ENCODE measurements around the gene ARHGDIB.

ARHGDIB gene

DNA sequence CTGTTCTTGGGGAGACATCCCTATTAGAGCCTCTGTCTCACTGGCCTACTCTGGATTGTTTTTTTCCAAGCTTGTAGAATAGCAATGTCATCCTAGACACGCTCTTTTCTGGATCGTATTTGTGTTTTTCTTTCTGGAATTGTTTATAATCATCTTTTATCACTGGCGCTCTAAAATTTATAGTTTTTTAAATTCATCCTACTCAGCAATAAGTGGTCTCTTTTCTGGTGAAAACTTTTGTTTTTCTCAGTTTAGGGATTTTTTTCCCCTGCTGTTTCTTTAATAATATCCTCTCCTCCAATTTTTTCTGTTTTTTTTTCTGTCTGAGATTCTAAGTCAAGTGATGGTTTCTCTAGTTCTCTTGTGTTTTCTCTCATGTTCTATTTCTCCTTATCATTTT is 36.6 kb upstream of the ARHGDIB start:
- Histone ChIP-seq H3K27ac (ENCODE audit: low read depth, low read length) (no peak overlapping the region), H3K9ac (ENCODE audit: low read length in 5 of 5) (no peak overlapping the region), H3K4me1 (ENCODE audit: control insufficient read depth in 5 of 5, insufficient read depth in 5 of 5, low read length in 5 of 5) (peaks cover 0 to 22% (median 12%) of the 10 kb centered on the region in 5 donors), H3K9me3 (ENCODE audit: control insufficient read depth in 5 of 5, low read length in 5 of 5) (no peaks in the 10 kb centered on the region), H3K36me3 (ENCODE audit: control insufficient read depth in 5 of 5, insufficient read depth in 5 of 5, low read length in 5 of 5) (no peaks in the 10 kb centered on the region), H3K27me3 (ENCODE audit: control insufficient read depth in 5 of 5, insufficient read depth in 4 of 5, low read length in 5 of 5) (no peaks in the 10 kb centered on the region), H3K4me3 (ENCODE audit: low read depth in 1 of 5, low read length in 5 of 5) (no peak overlapping the region)

DNA sequence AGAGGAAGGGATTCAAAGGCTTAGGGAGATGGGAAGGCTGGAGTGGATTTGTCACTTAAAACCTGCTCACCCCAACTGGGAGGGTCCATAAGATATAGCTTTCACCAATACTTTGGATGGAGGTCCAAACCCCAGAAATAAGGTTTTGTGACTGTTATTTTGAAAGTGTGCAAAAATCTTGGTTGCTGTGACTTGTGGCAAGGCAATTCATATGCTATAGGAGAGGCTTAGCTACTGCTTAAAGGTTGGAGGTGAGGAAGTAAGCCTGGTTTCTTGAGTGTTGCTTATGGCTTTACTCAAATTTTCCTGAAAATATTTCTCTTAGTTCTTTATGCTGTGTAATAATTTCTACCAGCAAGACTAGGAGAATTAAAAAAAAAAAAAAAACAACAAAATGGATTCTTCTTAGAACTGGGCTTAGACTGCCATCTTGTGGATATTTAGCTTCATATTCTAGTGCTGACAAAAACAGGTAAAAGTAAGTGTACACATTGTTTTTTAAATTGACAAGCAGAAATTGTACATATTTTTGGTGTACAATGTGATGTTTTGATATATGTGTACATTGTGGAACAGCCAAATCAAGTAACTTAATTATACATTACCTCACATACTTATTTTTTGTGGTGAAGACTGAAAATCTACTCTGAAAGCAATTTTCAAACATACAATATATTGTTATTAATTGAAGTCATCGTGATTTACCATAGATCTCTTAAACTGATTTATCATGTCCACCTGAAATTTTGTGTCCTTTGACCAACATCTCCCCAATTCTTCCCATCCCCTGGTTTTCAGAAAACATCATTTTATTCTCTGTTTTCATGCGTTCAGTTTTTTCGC is 34.4 kb upstream of the ARHGDIB start:
- Histone ChIP-seq H3K4me1 (ENCODE audit: control insufficient read depth in 5 of 5, insufficient read depth in 5 of 5, low read length in 5 of 5) (peaks cover 0 to 9% (median 5%) of the 10 kb centered on the region in 5 donors), H3K4me3 (ENCODE audit: low read depth in 1 of 5, low read length in 5 of 5) (no peak overlapping the region), H3K27me3 (ENCODE audit: control insufficient read depth in 5 of 5, insufficient read depth in 4 of 5, low read length in 5 of 5) (no peaks in the 10 kb centered on the region), H3K9ac (ENCODE audit: low read length in 5 of 5) (no peak overlapping the region), H3K9me3 (ENCODE audit: control insufficient read depth in 5 of 5, low read length in 5 of 5) (no peaks in the 10 kb centered on the region), H3K36me3 (ENCODE audit: control insufficient read depth in 5 of 5, insufficient read depth in 5 of 5, low read length in 5 of 5) (no peaks in the 10 kb centered on the region), H3K27ac (ENCODE audit: low read depth, low read length) (no peak overlapping the region)

DNA sequence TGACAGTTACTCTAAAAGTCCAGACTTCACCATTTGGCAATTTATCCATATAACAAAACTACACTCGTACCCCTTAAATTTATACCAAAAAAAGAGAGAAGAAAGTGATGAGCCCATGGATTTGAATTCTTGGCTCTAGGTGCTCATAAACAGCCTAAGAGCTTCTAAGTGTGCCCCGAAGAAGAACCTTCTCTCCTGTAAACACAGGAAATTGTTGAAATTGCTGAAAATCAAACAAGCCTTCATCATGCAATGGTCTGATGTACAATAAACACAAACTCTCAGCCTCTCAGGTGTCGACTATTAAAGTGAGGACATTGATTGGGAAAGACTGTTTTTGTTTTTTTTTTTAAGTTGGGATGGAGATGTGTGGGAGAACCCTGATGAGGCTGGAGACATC is 33.2 kb upstream of the ARHGDIB start:
- no peak overlapping the region for H3K9ac ChIP-seq (ENCODE audit: low read length in 5 of 5)
- no peak overlapping the region for H3K27ac ChIP-seq (ENCODE audit: low read depth, low read length)
- H3K9me3 ChIP-seq (ENCODE audit: control insufficient read depth in 5 of 5, low read length in 5 of 5), result no peaks in the 10 kb centered on the region
- no peak overlapping the region for H3K4me3 ChIP-seq (ENCODE audit: low read depth in 1 of 5, low read length in 5 of 5)
- H3K4me1 ChIP-seq (ENCODE audit: control insufficient read depth in 5 of 5, insufficient read depth in 5 of 5, low read length in 5 of 5), result peaks cover 0 to 8% (median 3%) of the 10 kb centered on the region in 5 donors
- no peaks in the 10 kb centered on the region for H3K36me3 ChIP-seq (ENCODE audit: control insufficient read depth in 5 of 5, insufficient read depth in 5 of 5, low read length in 5 of 5)
- H3K27me3 ChIP-seq (ENCODE audit: control insufficient read depth in 5 of 5, insufficient read depth in 4 of 5, low read length in 5 of 5), result no peaks in the 10 kb centered on the region

DNA sequence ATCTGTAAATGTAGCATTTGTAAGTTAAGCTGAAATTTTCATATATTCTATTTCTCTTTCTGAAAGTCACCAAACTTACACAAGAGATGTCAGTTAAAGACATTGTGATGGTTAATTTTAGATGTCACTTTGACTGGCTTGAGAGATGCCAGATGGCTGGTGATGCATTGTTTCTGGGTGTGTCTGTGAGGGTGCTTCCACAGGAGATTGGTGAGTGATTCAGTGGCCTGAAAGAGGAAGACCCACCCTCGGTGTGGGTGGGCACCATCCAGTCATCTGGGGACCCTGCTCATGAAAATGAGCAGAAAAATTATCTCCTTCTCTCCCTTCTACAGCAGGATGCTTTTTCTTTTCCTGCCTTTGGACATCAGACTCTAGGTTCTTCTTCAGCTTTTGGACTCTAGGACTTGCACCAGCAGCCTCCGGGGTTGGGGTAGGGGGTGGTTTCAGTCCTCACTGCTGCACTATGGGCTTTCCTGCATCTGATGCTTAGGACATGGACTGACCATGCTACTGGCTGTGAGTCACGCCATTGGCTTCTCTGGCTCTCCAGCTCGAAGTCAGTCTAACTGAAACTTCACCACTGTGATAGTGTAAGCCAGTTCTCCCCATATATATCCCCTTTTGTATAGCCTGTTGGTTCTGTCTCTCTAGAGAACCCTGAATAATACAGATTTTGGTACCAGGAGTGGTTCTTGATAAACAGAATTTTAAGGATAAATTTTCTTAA is 32.3 kb upstream of the ARHGDIB start:
- Histone ChIP-seq H3K27ac (ENCODE audit: low read depth, low read length) (no peak overlapping the region), H3K4me1 (ENCODE audit: control insufficient read depth in 5 of 5, insufficient read depth in 5 of 5, low read length in 5 of 5) (peaks cover 0 to 13% (median 0%) of the 10 kb centered on the region in 5 donors)

DNA sequence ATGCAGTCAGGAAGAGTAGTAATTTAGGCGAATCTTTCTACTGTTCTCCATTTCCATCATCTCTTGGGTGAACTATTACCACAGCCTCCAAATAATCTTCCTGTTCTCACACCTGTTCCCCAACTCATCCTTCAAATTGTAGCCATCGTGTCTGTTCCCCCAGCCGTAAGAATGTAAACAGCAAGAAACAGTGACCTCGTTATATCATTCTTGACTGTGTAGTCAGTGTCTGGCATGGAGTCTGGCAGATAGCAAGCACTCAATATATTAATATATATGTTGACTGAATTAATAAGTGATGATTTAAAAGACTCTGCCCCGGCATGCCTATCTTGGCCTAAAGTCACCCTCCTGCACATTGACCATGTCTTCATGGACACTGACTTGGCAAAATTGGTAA is 31.7 kb upstream of the ARHGDIB start:
- no peak overlapping the region for H3K4me3 ChIP-seq (ENCODE audit: low read depth in 1 of 5, low read length in 5 of 5)
- no peak overlapping the region for H3K9ac ChIP-seq (ENCODE audit: low read length in 5 of 5)
- peaks cover 0 to 13% (median 0%) of the 10 kb centered on the region in 5 donors for H3K4me1 ChIP-seq (ENCODE audit: control insufficient read depth in 5 of 5, insufficient read depth in 5 of 5, low read length in 5 of 5)
- H3K27me3 ChIP-seq (ENCODE audit: control insufficient read depth in 5 of 5, insufficient read depth in 4 of 5, low read length in 5 of 5), result no peaks in the 10 kb centered on the region
- H3K9me3 ChIP-seq (ENCODE audit: control insufficient read depth in 5 of 5, low read length in 5 of 5), result no peaks in the 10 kb centered on the region
- H3K36me3 ChIP-seq (ENCODE audit: control insufficient read depth in 5 of 5, insufficient read depth in 5 of 5, low read length in 5 of 5), result no peaks in the 10 kb centered on the region
- no peak overlapping the region for H3K27ac ChIP-seq (ENCODE audit: low read depth, low read length)

More for the DNA sequence above, 32.3 kb upstream of the ARHGDIB start:
- no peaks in the 10 kb centered on the region for H3K36me3 ChIP-seq (ENCODE audit: control insufficient read depth in 5 of 5, insufficient read depth in 5 of 5, low read length in 5 of 5)
- no peaks in the 10 kb centered on the region for H3K9me3 ChIP-seq (ENCODE audit: control insufficient read depth in 5 of 5, low read length in 5 of 5)
- no peaks in the 10 kb centered on the region for H3K27me3 ChIP-seq (ENCODE audit: control insufficient read depth in 5 of 5, insufficient read depth in 4 of 5, low read length in 5 of 5)
- no peak overlapping the region for H3K4me3 ChIP-seq (ENCODE audit: low read depth in 1 of 5, low read length in 5 of 5)
- H3K9ac ChIP-seq (ENCODE audit: low read length in 5 of 5), result no peak overlapping the region

DNA sequence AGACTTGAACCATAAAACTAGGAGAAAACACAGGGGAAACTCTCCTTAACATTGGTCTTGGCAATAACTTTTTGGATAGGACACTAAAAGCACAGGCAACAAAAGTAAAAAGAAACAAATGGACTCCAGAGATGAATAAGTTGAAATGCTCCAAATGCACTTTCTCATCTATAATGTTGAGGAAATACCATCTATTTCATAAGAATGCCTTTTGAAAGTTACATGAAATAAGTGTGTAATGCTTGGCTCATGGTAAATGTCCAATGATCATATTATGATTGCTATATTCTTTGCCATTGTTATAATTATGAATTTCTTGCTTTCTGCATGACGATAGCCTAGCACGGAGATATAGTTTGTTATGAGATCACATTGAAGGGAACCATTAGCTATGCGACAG is 31.3 kb upstream of the ARHGDIB start:
- Histone ChIP-seq H3K27me3 (ENCODE audit: control insufficient read depth in 5 of 5, insufficient read depth in 4 of 5, low read length in 5 of 5) (no peaks in the 10 kb centered on the region), H3K9ac (ENCODE audit: low read length in 5 of 5) (no peak overlapping the region), H3K4me1 (ENCODE audit: control insufficient read depth in 5 of 5, insufficient read depth in 5 of 5, low read length in 5 of 5) (peaks cover 0 to 13% (median 0%) of the 10 kb centered on the region in 5 donors), H3K9me3 (ENCODE audit: control insufficient read depth in 5 of 5, low read length in 5 of 5) (no peaks in the 10 kb centered on the region), H3K27ac (ENCODE audit: low read depth, low read length) (no peak overlapping the region), H3K36me3 (ENCODE audit: control insufficient read depth in 5 of 5, insufficient read depth in 5 of 5, low read length in 5 of 5) (no peaks in the 10 kb centered on the region), H3K4me3 (ENCODE audit: low read depth in 1 of 5, low read length in 5 of 5) (no peak overlapping the region)

GRCh38 chr12:14991069-14991468 is 29.7 kb upstream of the ARHGDIB start:
- Histone ChIP-seq H3K4me1 (ENCODE audit: control insufficient read depth in 5 of 5, insufficient read depth in 5 of 5, low read length in 5 of 5) (peaks cover 0 to 13% (median 0%) of the 10 kb centered on the region in 5 donors), H3K9ac (ENCODE audit: low read length in 5 of 5) (no peak overlapping the region), H3K27ac (ENCODE audit: low read depth, low read length) (no peak overlapping the region), H3K27me3 (ENCODE audit: control insufficient read depth in 5 of 5, insufficient read depth in 4 of 5, low read length in 5 of 5) (no peaks in the 10 kb centered on the region), H3K9me3 (ENCODE audit: control insufficient read depth in 5 of 5, low read length in 5 of 5) (no peaks in the 10 kb centered on the region), H3K4me3 (ENCODE audit: low read depth in 1 of 5, low read length in 5 of 5) (no peak overlapping the region), H3K36me3 (ENCODE audit: control insufficient read depth in 5 of 5, insufficient read depth in 5 of 5, low read length in 5 of 5) (no peaks in the 10 kb centered on the region)

- Histone ChIP-seq H3K36me3 (ENCODE audit: control insufficient read depth in 5 of 5, insufficient read depth in 5 of 5, low read length in 5 of 5) (no peaks in the 10 kb centered on the region), H3K9me3 (ENCODE audit: control insufficient read depth in 5 of 5, low read length in 5 of 5) (no peaks in the 10 kb centered on the region), H3K4me1 (ENCODE audit: control insufficient read depth in 5 of 5, insufficient read depth in 5 of 5, low read length in 5 of 5) (peaks cover 0 to 10% (median 3%) of the 10 kb centered on the region in 5 donors), H3K4me3 (ENCODE audit: low read depth in 1 of 5, low read length in 5 of 5) (no peak overlapping the region), H3K27me3 (ENCODE audit: control insufficient read depth in 5 of 5, insufficient read depth in 4 of 5, low read length in 5 of 5) (no peaks in the 10 kb centered on the region), H3K27ac (ENCODE audit: low read depth, low read length) (no peak overlapping the region), H3K9ac (ENCODE audit: low read length in 5 of 5) (no peak overlapping the region)
Observed at GRCh38 chr12:14989790-14990189, 28.4 kb upstream of the ARHGDIB start.

- H3K9me3 ChIP-seq (ENCODE audit: control insufficient read depth in 5 of 5, low read length in 5 of 5), result no peaks in the 10 kb centered on the region
- H3K27ac ChIP-seq (ENCODE audit: low read depth, low read length), result no peak overlapping the region
- H3K4me3 ChIP-seq (ENCODE audit: low read depth in 1 of 5, low read length in 5 of 5), result no peak overlapping the region
- no peaks in the 10 kb centered on the region for H3K27me3 ChIP-seq (ENCODE audit: control insufficient read depth in 5 of 5, insufficient read depth in 4 of 5, low read length in 5 of 5)
- H3K9ac ChIP-seq (ENCODE audit: low read length in 5 of 5), result no peak overlapping the region
- H3K36me3 ChIP-seq (ENCODE audit: control insufficient read depth in 5 of 5, insufficient read depth in 5 of 5, low read length in 5 of 5), result no peaks in the 10 kb centered on the region
- H3K4me1 ChIP-seq (ENCODE audit: control insufficient read depth in 5 of 5, insufficient read depth in 5 of 5, low read length in 5 of 5), result peaks cover 0 to 15% (median 8%) of the 10 kb centered on the region in 5 donors
Observed at GRCh38 chr12:14988035-14988434, 26.6 kb upstream of the ARHGDIB start.

- Histone ChIP-seq H3K27me3 (ENCODE audit: control insufficient read depth in 5 of 5, insufficient read depth in 4 of 5, low read length in 5 of 5) (no peaks in the 10 kb centered on the region), H3K4me3 (ENCODE audit: low read depth in 1 of 5, low read length in 5 of 5) (no peak overlapping the region), H3K9ac (ENCODE audit: low read length in 5 of 5) (no peak overlapping the region), H3K9me3 (ENCODE audit: control insufficient read depth in 5 of 5, low read length in 5 of 5) (no peaks in the 10 kb centered on the region), H3K4me1 (ENCODE audit: control insufficient read depth in 5 of 5, insufficient read depth in 5 of 5, low read length in 5 of 5) (peaks cover 0 to 23% (median 12%) of the 10 kb centered on the region in 5 donors), H3K27ac (ENCODE audit: low read depth, low read length) (no peak overlapping the region), H3K36me3 (ENCODE audit: control insufficient read depth in 5 of 5, insufficient read depth in 5 of 5, low read length in 5 of 5) (no peaks in the 10 kb centered on the region)
Observed at GRCh38 chr12:14986449-14986848, 25.0 kb upstream of the ARHGDIB start.
